ENCODE results near the gene RAB40B. TPM values are rescaled to one million over a fixed set of nuclear protein-coding genes. Genes with fewer than 3 reads are reported as not detected.
"Not testable (repeated sequence)": the region's sequence is repeated elsewhere in the genome, so short reads cannot be mapped to it uniquely, and the experiment has no call there.

RAB40B gene
- total RNA-seq, 1 experiment from 2014 or later, result 5.0 TPM

- DNase-seq (ENCODE audit: extremely low read depth, low read depth), result not testable (repeated sequence)
Measured at GRCh38 chr17:82654611-82655010, 43.9 kb downstream of the RAB40B start.

GRCh38 chr17:82653651-82654528 lies 44.6 kb downstream of the RAB40B start:
- DNase-seq (ENCODE audit: extremely low read depth, low read depth), result no peak

GRCh38 chr17:82650723-82651122 lies 47.8 kb downstream of the RAB40B start:
- DNase-seq (ENCODE audit: extremely low read depth, low read depth), result no peak

GRCh38 chr17:82649501-82650261 lies 48.8 kb downstream of the RAB40B start:
- DNase-seq (ENCODE audit: extremely low read depth, low read depth), result no peak

DNA sequence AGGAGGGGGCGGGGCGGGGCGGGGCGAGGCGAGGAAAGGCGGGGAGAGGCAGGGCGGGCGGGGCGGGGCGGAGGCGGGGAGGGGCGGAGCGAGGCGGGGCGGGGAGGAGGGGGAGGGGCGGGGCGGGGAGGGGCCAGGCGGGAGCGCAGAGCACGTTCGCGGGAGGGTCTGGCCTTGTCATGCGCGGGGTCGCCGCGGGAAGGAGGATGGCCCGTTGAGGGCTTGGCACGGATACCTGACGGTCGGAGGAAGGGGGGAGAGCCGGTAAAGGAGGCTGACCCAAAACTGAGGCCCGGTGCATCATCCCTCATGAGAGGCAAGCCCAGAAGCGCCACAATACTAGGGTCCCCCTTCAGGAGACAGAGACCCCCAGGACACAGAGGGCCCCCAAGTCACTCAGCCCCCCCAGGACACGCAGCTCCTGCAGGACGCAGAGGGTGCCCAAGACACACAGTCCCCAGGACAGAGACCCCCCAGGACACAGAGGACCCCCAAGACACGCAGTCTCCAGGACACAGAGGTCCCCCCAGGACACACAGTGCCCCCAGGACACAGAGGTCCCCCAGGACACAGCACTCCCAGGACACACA lies 49.7 kb downstream of the RAB40B start:
- no peak for DNase-seq (ENCODE audit: extremely low read depth, low read depth)

DNA sequence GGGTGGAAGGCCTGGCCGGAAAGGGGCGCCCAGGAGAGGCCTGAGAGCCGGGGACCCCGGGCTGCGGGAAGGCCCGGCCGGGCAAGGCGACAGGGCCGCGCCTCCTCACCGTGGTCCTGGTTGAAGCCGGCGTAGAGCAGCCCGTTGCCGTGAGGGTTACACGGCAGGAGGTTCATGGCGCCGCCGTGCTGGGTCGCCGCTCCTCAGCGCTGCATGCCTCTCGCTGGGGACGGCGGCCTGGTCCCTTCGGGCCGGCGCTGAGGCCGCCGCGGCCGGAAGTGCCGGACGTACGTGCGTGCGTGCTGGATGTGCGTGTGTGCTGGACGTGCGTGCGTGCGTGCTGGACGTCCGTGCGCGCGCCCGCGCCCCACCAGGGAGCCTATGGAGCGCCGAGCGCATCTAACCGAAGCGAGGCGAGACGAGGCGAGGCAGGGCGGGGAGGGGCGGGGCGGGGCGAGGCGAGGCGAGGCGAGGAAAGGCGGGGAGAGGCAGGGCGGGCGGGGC lies 50.3 kb downstream of the RAB40B start, which contains the start of gene WDR45B:
WDR45B (minus strand) TSS at position 280 of the 504 bp plus-strand sequence; CDS start at position 176, 104 bp downstream.
- DNase-seq (ENCODE audit: extremely low read depth, low read depth), result peak; percentile 97

- no peak for DNase-seq (ENCODE audit: extremely low read depth, low read depth)
Measured at GRCh38 chr17:82647593-82648164, 50.8 kb downstream of the RAB40B start.

DNA sequence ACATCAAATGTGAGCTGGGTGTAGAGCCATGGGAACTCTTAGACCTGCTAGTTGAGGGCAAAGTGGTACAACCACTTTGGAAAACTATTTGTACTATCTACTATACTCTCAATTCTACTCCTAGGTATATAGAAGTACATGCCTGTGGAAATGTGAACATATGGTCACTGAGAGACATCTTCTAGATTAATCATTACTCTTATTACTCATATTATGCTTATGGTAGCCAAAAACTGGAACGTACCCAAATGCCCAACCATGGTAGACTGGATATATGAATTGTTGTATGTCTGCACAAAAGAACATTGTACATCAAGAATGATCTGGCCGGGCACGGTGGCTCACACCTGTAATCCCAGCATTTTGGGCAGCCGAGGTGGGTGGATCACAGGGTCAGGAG lies 53.0 kb downstream of the RAB40B start:
- no peak for DNase-seq (ENCODE audit: extremely low read depth, low read depth)

DNA sequence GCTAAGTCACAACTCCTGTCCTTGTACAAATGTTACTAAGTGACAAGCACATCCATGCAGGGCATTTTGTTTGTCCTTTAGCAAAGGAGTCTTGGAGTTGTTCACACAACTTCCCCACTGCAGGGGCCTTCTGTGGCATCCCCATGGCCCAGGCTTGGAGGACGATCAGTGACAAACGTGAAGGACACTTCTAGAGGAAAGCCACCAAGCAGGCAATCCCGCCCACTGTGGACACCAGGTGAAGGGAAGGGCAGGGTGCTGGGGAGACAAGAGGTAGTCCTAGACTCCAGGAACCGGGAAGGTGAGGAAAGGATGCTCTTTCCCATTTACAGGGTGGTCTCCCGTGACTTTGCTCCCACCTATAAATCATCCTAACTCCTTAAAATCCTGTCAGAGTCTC lies 54.4 kb downstream of the RAB40B start:
- no peak for DNase-seq (ENCODE audit: extremely low read depth, low read depth)

GRCh38 chr17:82642022-82642421 lies 56.5 kb downstream of the RAB40B start:
- DNase-seq (ENCODE audit: extremely low read depth, low read depth), result no peak

DNA sequence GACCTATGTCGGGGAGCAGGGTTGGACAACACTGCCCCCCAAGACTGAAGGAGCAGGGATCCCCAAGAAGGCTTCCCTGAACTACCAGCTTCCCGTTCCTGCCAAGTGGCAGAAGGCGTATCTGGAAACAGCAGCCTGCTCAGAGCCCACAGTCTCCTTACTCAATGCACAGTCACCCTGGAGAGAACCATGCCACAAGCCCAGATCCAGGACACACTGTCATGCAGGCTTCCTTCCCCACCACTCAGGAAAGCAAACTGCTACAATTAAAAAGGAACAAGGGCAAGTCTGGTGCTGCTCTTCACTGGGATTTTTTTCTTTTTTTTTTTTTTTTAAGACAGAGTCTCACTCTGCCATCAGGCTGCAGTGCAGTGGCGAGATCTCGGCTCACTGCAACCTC lies 58.5 kb downstream of the RAB40B start:
- no peak for DNase-seq (ENCODE audit: extremely low read depth, low read depth)

DNA sequence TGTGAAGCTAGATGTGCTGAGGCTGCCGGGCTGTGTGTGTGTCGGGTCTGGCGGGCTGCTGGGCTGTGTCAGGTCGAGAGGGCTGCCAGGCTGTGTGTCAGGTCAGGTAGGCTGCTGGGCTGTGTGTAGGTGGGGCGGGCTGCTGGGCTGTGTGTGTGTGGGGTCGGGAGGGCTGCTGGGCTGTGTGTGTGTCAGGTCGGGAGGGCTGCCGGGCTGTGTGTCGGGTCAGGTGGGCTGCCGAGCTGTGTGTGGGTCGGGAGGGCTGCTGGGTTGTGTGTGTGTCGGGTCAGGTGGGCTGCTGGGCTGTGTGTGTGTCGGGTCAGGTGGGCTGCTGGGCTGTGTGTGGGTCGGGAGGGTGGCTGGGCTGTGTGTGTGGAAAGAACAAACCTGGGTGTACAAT lies 58.9 kb downstream of the RAB40B start:
- no peak for DNase-seq (ENCODE audit: extremely low read depth, low read depth)

DNA sequence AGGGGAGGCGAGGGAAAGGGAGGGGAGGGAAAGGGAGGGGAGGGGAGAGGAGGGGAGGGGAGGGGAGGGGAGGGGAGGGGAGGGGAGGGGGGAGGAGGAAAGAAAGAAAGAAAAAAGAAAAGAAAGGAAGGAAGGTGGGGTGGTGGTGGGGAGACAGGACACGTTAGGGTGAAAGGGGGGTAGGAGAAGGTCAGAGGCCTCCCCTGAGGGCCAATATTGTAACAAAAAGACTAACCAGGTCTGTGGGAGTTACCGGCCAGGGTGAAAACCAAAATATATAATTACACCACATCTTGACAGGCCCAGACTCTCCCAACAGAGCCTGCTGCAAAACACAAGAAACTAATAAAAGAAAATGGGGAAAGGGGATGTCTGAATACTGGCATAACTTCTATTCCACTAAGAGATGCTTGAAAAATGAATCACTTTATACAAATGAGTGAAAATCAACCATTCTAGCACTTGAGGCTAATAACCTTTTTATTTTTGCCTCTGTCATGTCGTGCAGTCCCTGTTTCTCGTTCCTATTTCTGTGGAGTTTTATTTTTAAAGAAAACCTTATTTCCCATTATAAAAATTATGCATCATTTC lies 60.2 kb downstream of the RAB40B start:
- DNase-seq (ENCODE audit: extremely low read depth, low read depth), result no peak

- DNase-seq (ENCODE audit: extremely low read depth, low read depth), result no peak
Measured at GRCh38 chr17:82636626-82637598, 61.6 kb downstream of the RAB40B start.

DNA sequence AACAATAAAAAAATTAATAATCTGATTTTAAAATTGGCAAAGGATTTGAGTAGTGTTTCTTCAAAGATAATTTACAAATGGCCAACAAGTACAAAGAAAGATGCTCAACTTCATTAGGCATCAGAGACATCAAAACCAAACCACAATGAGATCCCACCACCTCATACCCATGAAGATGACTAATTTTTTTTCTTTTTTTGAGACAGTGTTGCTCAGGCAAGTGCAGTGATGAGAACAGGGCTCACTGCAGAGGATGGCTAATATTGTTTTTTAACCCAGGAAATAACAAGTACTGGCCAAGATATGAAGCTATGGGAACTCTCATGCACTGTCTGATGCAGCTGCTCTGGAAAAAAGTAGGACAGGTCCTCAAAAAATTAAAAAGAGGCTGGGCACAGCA lies 65.2 kb downstream of the RAB40B start:
- no peak for DNase-seq (ENCODE audit: extremely low read depth, low read depth)

GRCh38 chr17:82632451-82632850 lies 66.0 kb downstream of the RAB40B start:
- no peak for DNase-seq (ENCODE audit: extremely low read depth, low read depth)

- no peak for DNase-seq (ENCODE audit: extremely low read depth, low read depth)
Measured at GRCh38 chr17:82631544-82631943, 67.0 kb downstream of the RAB40B start.

DNA sequence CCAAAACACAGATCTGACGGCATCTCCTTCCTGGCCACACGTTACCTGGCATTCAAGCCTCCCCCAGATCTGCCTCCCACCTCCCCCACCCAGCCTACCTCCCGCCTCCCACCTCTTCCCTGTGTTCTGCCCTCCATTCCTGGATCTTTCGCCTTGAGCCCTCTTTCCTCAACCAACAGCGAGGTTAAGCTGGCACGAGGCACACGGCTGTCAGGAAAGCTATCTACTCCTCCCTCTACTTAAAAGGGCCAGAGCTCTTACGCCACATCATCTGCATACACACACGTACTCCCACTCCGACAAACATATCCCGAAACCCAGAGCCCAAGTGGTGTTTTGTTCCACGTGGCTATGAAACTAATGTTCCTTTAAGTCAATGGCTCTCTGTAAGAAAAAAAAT lies 68.3 kb downstream of the RAB40B start:
- DNase-seq (ENCODE audit: extremely low read depth, low read depth), result no peak

- no peak for DNase-seq (ENCODE audit: extremely low read depth, low read depth)
Measured at GRCh38 chr17:82629748-82630147, 68.8 kb downstream of the RAB40B start.

Data from NCI-H460 (cell line).